ENCODE measurements around the gene SLC27A3.

Gene SLC27A3, protein sequence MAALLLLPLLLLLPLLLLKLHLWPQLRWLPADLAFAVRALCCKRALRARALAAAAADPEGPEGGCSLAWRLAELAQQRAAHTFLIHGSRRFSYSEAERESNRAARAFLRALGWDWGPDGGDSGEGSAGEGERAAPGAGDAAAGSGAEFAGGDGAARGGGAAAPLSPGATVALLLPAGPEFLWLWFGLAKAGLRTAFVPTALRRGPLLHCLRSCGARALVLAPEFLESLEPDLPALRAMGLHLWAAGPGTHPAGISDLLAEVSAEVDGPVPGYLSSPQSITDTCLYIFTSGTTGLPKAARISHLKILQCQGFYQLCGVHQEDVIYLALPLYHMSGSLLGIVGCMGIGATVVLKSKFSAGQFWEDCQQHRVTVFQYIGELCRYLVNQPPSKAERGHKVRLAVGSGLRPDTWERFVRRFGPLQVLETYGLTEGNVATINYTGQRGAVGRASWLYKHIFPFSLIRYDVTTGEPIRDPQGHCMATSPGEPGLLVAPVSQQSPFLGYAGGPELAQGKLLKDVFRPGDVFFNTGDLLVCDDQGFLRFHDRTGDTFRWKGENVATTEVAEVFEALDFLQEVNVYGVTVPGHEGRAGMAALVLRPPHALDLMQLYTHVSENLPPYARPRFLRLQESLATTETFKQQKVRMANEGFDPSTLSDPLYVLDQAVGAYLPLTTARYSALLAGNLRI

GRCh38 chr1:153774780-153775457 is at the start of gene SLC27A3:
Gene SLC27A3 (plus strand): TSS chr1:153775407. CDS start chr1:153775498, 91 bp downstream.
- DNase-seq, result peak; percentile 25

DNA sequence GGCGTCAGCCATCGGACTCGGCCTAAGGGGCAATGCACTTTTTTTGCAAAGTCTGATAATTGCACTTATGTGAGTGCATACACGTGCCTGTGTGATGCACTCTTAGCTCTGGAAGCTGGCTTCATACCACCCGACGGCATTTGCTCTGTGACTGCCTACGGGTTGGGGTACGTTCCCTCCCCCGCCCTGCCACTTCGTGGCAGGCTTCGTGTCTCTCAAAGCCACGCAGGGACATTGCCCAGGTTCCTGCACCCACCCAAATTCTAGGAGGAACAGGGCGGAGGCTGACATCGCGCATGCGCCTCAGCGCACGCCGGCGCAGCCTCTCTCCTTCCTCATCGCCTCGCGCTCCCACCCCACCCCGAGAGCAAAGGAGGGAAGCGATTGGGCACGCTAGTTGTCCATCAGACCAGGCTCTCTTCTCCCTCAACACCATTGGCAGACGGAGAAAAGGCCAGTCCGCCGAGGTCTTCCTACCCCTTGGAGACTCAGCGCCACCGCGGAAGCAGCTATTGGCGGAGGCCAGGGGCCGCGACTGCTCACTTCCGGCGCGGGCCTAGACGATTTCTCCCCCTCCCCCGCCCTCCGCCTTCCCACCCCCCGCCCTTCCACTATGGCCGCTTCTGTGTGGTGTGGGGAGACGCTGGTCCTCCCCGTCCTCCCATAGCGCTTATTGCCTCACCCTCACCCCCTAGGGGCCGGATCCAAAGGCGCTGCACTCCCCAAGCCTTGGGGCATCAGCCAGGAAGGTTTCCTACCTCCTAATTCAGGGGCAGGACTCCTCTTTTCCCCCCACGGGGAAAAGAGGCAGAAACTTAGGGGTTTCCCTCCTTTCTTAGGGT is 47.5 kb upstream of the SLC27A3 start, which contains the start of gene INTS3:
Gene INTS3 (plus strand): TSS at position 588 of the 842 bp plus-strand sequence. CDS start 585 bp downstream, outside the sequence.
- DNase-seq, result peak; percentile 96

GRCh38 chr1:153728305-153729066 is 46.7 kb upstream of the SLC27A3 start:
- DNase-seq, result peak; percentile 22

GRCh38 chr1:153730468-153730988 is 44.7 kb upstream of the SLC27A3 start:
- DNase-seq, result no peak

DNA sequence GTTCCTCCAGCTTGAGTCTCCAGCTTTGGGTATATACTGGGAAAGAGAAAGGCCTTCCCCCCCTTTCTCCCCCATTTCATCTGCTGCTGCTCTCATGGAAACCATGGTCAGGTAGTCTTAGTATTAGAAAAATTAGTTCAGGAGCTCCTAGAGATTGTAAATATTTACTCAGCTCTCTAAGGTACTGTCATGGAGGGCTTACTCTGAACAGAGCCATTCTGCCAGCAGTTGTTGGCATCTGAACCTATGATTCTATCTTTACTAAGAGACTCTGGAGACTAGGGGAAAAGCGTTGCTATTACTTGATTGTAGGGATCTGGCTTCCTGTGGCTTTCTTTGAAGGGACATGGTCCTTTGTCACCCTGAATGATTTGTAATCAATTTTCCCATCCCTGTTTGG is 41.2 kb upstream of the SLC27A3 start:
- no peak for DNase-seq

DNA sequence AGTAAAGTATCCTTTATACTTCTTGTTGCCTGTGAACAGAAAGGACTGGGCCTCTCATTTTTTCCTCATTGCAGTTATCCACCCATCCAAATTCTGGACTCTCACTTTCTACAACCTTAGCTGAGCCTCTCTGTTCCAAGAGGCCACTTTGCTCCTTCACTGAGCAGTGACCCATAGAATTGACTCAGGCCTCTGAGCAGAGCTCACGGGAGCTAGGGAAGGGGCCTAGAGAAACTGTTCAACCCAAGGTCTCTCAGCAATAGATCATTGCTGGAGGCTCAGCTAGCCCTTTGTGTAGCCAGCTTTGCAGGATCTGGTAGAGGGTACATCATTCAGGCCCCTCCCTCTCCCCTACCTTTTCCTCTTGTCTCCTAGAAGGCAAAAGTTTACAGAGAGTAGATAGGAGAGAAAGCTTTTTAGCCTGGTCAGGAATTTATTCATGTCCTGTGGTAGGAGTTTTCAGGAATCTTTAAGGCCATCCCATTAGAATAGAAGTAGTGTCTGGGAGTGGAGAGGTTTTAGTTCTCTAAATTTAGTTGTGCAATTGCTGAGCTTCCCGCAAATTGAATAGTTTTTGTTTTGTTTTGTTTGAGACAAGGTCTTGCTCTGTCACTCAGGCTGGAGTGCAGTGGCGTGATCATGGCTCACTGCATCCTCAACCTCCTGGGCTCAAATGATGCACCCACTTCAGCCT is 40.7 kb upstream of the SLC27A3 start:
- DNase-seq, result no peak

GRCh38 chr1:153735090-153735420 is 40.2 kb upstream of the SLC27A3 start:
- no peak for DNase-seq

GRCh38 chr1:153741986-153742385 is 33.2 kb upstream of the SLC27A3 start:
- DNase-seq, result no peak

- DNase-seq, result no peak
These were observed 32.6 kb upstream of the SLC27A3 start for GRCh38 chr1:153742411-153743142.

DNA sequence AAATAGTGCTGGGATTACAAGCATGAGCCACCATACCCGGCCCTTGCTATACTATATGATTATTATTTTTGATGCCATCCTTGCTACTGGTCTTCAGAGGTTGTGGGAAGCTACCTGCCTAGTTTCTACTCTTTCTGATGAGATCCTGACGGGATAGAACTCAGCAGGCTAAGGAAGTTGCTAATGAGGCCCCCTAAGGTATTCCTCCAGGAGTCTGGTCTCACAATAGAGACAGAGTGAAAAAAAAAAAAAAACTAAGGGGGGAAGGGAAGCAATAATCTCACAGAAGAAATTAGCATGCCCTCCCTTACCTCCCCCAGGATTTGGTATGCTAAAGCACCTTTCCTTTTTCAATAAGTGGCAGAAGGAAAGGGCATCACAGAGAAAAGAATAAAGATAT is 29.8 kb upstream of the SLC27A3 start:
- DNase-seq, result no peak

GRCh38 chr1:153746174-153746573 is 29.0 kb upstream of the SLC27A3 start:
- DNase-seq, result no peak

- no peak for DNase-seq
These were observed 26.3 kb upstream of the SLC27A3 start for GRCh38 chr1:153748903-153749302.

GRCh38 chr1:153749408-153750005 is 25.7 kb upstream of the SLC27A3 start:
- peak; percentile 67 for DNase-seq

DNA sequence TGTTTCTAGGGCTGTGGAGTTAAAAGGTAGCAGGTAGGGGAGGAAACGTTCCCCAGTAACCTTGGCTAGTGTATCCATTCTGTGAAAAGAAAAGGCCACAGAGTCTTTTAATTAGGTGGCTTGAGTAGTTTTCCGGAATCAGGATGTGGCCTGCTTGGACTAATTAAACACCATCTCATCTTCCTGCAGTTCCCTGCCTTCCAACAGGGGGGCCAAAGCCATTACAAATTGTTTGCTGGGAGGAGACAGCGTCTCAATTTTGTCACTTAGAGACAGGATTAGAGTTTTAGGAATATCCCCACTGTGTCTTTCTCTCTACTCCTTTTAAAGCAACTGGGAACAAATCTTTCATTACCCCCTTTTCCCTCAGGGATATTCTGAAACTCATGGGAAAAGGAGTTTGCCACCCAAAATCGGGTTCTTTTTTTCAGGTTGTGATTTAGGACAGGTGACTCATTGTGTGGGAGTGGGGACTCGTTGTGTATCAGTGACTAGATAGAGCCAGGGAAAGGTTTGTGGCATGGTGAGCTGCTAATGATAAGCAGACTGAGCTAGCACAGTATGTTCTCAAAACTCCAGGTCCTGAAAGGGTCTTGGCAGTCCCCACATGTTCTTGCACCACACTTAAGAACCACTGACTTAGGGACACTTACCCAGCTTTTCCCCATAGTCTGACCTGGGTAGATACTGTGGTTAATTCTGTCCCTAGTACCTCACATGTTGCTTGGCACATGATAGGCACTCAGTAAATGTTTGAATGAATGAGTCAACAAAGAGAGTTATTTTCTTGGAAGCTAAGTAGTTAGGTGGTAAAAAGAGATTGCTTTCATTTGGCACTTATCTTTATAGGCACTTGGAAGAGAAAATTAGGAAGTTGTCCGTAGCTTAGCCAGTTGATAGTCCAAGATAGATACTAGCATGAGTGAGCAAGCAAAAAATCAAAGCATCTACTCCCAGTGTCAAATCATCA is 24.9 kb upstream of the SLC27A3 start:
- DNase-seq, result no peak

DNA sequence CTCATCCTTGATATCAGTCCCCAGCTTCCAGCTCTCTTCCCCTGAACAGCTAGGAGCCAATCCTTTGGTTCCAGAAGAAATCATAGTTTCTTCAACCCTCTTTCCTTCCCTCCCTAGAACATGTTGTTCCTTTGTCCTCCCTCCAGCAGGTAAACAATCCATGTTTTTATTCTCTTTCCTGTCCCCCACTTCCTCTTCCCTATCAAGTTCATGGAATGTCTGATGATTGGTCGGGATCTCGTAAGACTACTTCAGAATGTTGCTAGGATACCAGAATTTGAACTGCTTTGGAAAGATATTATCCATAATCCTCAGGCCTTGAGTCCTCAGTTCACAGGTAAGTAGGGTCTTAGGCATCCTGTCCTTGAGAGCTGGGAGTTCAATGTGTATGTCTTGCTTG is 23.1 kb upstream of the SLC27A3 start:
- DNase-seq, result no peak

GRCh38 chr1:153752571-153753195 is 22.5 kb upstream of the SLC27A3 start:
- no peak for DNase-seq

GRCh38 chr1:153754266-153754665 is 20.9 kb upstream of the SLC27A3 start:
- DNase-seq, result no peak

DNA sequence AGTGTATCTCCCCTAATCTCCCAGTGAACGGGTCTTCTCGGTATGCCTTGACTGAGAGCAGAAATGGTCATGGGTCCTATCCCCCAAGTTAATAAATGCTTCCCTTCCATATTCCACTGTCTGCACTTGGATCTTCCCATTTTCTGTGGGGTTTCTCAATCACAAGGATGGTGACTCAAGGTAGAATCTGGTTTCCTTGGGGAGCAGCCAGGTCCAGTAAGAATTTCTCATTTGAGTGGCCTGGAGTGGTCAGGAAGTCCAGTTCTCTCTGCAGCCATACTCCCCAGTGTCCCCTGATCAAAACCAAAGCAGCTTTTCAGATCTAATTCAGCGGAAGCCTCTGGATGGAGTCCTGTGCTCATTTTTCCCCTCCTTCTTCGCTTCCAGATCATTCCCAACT is 14.8 kb upstream of the SLC27A3 start:
- DNase-seq, result no peak
